Breast epithelium (tissue), 3 donors: ENCODE measurements around the gene MAP3K7.

Source experiments
- CTCF ChIP-seq, 3 donors: fragments of 450-650 bp; IDR thresholded peaks; one replicate each; pipeline ENCODE4 v1.5.1; 2016 to 2017; ENCODE audit warnings: antibody characterized with exemption in 3 of 3, mild to moderate bottlenecking in 3 of 3, moderate library complexity in 3 of 3
- POLR2AphosphoS5 ChIP-seq, 3 donors: sonication (generic); formaldehyde crosslinking; IDR thresholded peaks; one replicate each; pipeline ENCODE4 v1.6.1; 2017; ENCODE audit warnings: antibody characterized with exemption in 3 of 3

GRCh38 chr6:90610301-90610750, 23.5 kb upstream of the MAP3K7 start:
- TF ChIP-seq CTCF (IDR thresholded peaks at IDR 0.05): no peak
- TF ChIP-seq POLR2AphosphoS5 (IDR thresholded peaks at IDR 0.05): no peak
